SK-N-SH (cell line): ENCODE data around the gene AGL. TPM values are rescaled to one million over a fixed set of nuclear protein-coding genes. Genes with fewer than 3 reads are reported as not detected.

ENCODE experiments used
- CTCF ChIA-PET: fragments of 300-600, 350-600 bp; formaldehyde crosslinking; extraction: SDS; loops from one replicate; lab custom pipeline; 2021; lab: Yijun Ruan, JAX
- POLR2A ChIA-PET: fragments of 350-600 bp; sonication (Branson Sonifier 250); formaldehyde crosslinking; extraction: SDS; loops from one replicate; lab custom pipeline; 2020; ENCODE audit warnings: antibody characterized with exemption, inconsistent platforms; lab: Yijun Ruan, JAX
- DNase-seq: peaks from one replicate; pipeline ENCODE4 v3.0.0; 2012
- H2AFZ ChIP-seq: fragments of 200-600 bp; sonication (generic); 2 replicates; pipeline ENCODE4 v1.8.1; 2016; ENCODE audit warnings: antibody characterized with exemption, mild to moderate bottlenecking, low read depth
- H3F3A ChIP-seq: fragments of 200-600 bp; sonication (generic); replicated peaks from 2 replicates; pipeline ENCODE3; 2016; ENCODE audit warnings: antibody characterized with exemption, mild to moderate bottlenecking; ENCODE audit not compliant: insufficient read depth
- H3K27ac ChIP-seq, 2 experiments: fragments of 200-500 bp in 1 of 2; fragments of 200-600 bp in 1 of 2; sonication (Bioruptor generic) in 1 of 2; sonication (generic), shearing (Covaris generic) in 1 of 2; 2 replicates each; pipeline versions ENCODE4 v1.5.1 to v1.6.1; 2014 to 2016; ENCODE audit warnings: low read depth in 2 of 2, inconsistent platforms in 1 of 2, low read length in 1 of 2, mild to moderate bottlenecking in 1 of 2, mixed read lengths in 1 of 2
- H3K27me3 ChIP-seq: fragments of 200-600 bp; sonication (generic), shearing (Covaris generic); 2 replicates; pipeline ENCODE4 v1.6.1; 2016; ENCODE audit warnings: mixed run types; ENCODE audit not compliant: insufficient read depth
- H3K36me3 ChIP-seq, 2 experiments: fragments of 200-500 bp in 1 of 2; fragments of 200-600 bp in 1 of 2; sonication (Bioruptor generic) in 1 of 2; sonication (generic) in 1 of 2; replicated peaks in 1 of 2; 2 replicates each; pipeline versions ENCODE3 to v1.5.1; 2014 to 2016; ENCODE audit warnings: low read length in 1 of 2, mild to moderate bottlenecking in 1 of 2; ENCODE audit not compliant: insufficient read depth in 2 of 2, control insufficient read depth in 1 of 2
- H3K4me1 ChIP-seq, 2 experiments: fragments of 200-500 bp in 1 of 2; fragments of 200-600 bp in 1 of 2; sonication (Bioruptor generic) in 1 of 2; sonication (generic), shearing (Covaris generic) in 1 of 2; 2 replicates each; pipeline versions ENCODE4 v1.5.1 to v1.6.1; 2014 to 2016; ENCODE audit warnings: low read depth in 1 of 2, low read length in 1 of 2, mixed run types in 1 of 2; ENCODE audit not compliant: insufficient read depth in 2 of 2, control insufficient read depth in 1 of 2
- H3K4me2 ChIP-seq: fragments of 200-600 bp; sonication (generic), shearing (Covaris generic); 2 replicates; pipeline ENCODE4 v1.6.1; 2017; ENCODE audit warnings: mixed run types
- H3K4me3 ChIP-seq, 2 experiments: fragments of 200-500 bp in 1 of 2; fragments of 200-600 bp in 1 of 2; sonication (Bioruptor generic) in 1 of 2; sonication (generic), shearing (Covaris generic) in 1 of 2; 2 replicates each; pipeline versions ENCODE4 v1.5.1 to v1.8.1; 2014 to 2016; ENCODE audit warnings: low read depth in 2 of 2, inconsistent platforms in 1 of 2, low read length in 1 of 2, mild to moderate bottlenecking in 1 of 2, mixed read lengths in 1 of 2, moderate library complexity in 1 of 2
- H3K79me2 ChIP-seq: fragments of 200-600 bp; sonication (generic); 2 replicates; pipeline ENCODE4 v1.8.1; 2017; ENCODE audit warnings: mild to moderate bottlenecking; ENCODE audit not compliant: insufficient read depth
- H3K9ac ChIP-seq: fragments of 200-600 bp; sonication (generic); 2 replicates; pipeline ENCODE4 v1.6.1; 2017; ENCODE audit warnings: mixed run types
- H3K9me2 ChIP-seq: fragments of 200-600 bp; sonication (generic); 2 replicates; pipeline ENCODE4 v1.6.1; 2017; ENCODE audit warnings: mixed run types
- H3K9me3 ChIP-seq: fragments of 200-600 bp; sonication (generic); 2 replicates; pipeline ENCODE4 v1.6.1; 2017; ENCODE audit warnings: mixed run types, mild to moderate bottlenecking, moderate library complexity
- H4K20me1 ChIP-seq: fragments of 200-600 bp; sonication (generic); 2 replicates; pipeline ENCODE4 v1.6.1; 2017; ENCODE audit warnings: mild to moderate bottlenecking, mixed run types; ENCODE audit not compliant: insufficient read depth
- CHD2 ChIP-seq: fragments of 150-350 bp; IDR thresholded peaks from 2 replicates; pipeline ENCODE4 v1.6.1; 2018; ENCODE audit warnings: low read length; ENCODE audit not compliant: partially characterized antibody
- ELF1 ChIP-seq: IDR thresholded peaks from 2 replicates; pipeline ENCODE4 v1.4.0; 2012
- EZH2phosphoT487 ChIP-seq: fragments of 200-600 bp; sonication (generic); IDR thresholded peaks from 2 replicates; pipeline ENCODE4 v1.6.1; 2017; ENCODE audit warnings: low read depth, mixed run types, mild to moderate bottlenecking, antibody characterized with exemption, moderate library complexity, borderline replicate concordance
- FOXJ3 ChIP-seq: sonication (generic); formaldehyde crosslinking; IDR thresholded peaks from 2 replicates; pipeline ENCODE4 v1.5.1; 2020; ENCODE audit warnings: mild to moderate bottlenecking, missing genetic modification reagents
- GATA2 ChIP-seq: sonication (generic); formaldehyde crosslinking; IDR thresholded peaks from 2 replicates; pipeline ENCODE4 v1.5.0; 2020; ENCODE audit warnings: mild to moderate bottlenecking, missing genetic modification reagents
- IRF3 ChIP-seq: fragments of 150-350 bp; IDR thresholded peaks from 2 replicates; pipeline ENCODE4 v1.6.1; 2016; ENCODE audit warnings: mild to moderate bottlenecking, low read depth, low read length
- NFIC ChIP-seq: IDR thresholded peaks from 2 replicates; pipeline ENCODE4 v1.4.0; 2012; ENCODE audit warnings: borderline replicate concordance
- PBX3 ChIP-seq: IDR thresholded peaks from 2 replicates; pipeline ENCODE4; 2012
- RCOR1 ChIP-seq: fragments of 150-350 bp; IDR thresholded peaks from 2 replicates; pipeline ENCODE4 v1.6.1; 2017; ENCODE audit warnings: antibody characterized with exemption, low read length
- RFX5 ChIP-seq: IDR thresholded peaks from 2 replicates; pipeline ENCODE4 v1.6.1; 2012; ENCODE audit warnings: mild to moderate bottlenecking, improper control_type of control experiment, low read length
- SIN3A ChIP-seq: IDR thresholded peaks from 2 replicates; pipeline ENCODE4 v1.6.1; 2012; ENCODE audit warnings: low read depth, mild to moderate bottlenecking, low read length, moderate library complexity, borderline replicate concordance
- SMC3 ChIP-seq: IDR thresholded peaks from 2 replicates; pipeline ENCODE4 v1.6.1; 2012; ENCODE audit warnings: low read depth, low read length, improper control_type of control experiment
- TEAD4 ChIP-seq: IDR thresholded peaks from 2 replicates; pipeline ENCODE4 v1.4.0; 2012; ENCODE audit warnings: mild to moderate bottlenecking, borderline replicate concordance; ENCODE audit not compliant: insufficient read depth
- USF1 ChIP-seq: IDR thresholded peaks from 2 replicates; pipeline ENCODE4 v1.4.0; 2012; ENCODE audit warnings: low read depth, borderline replicate concordance
- USF2 ChIP-seq: fragments of 150-350 bp; IDR thresholded peaks from 2 replicates; pipeline ENCODE4 v1.6.1; 2017; ENCODE audit warnings: antibody characterized with exemption, low read length, low read depth, borderline replicate concordance
- YY1 ChIP-seq: IDR thresholded peaks from 2 replicates; pipeline ENCODE4 v1.4.0; 2012; ENCODE audit warnings: low read depth, mild to moderate bottlenecking
- ZBTB33 ChIP-seq: IDR thresholded peaks from 2 replicates; pipeline ENCODE4 v1.4.0; 2012; ENCODE audit warnings: low read depth, borderline replicate concordance
- WGBS: methylation state at CpG from one replicate; pipeline ENCODE4 v1.1.6; 2017; ENCODE audit warnings: low lambda C conversion rate; 5-methylcytosine and 5-hydroxymethylcytosine counted together
- polyA plus RNA-seq, 3 experiments: library from polyadenylated mRNA; depleted of rRNA; stranded (reverse); fragments of >200 nt; gene quantifications; 2 replicates each; pipeline ENCODE4 v1.2.3, GENCODE V29; 2012

AGL gene
- polyA plus RNA-seq, 1 of the 3 experiments (the other 2 are of a cell fraction), result 1.5 TPM

- DNase-seq, result no peak
- no peaks in the 10 kb centered on the region for H3K9me2 ChIP-seq
- H4K20me1 ChIP-seq, result no peaks in the 10 kb centered on the region
- no peak overlapping the region for H2AFZ ChIP-seq
- no peak overlapping the region for H3K27ac ChIP-seq
- no peaks in the 10 kb centered on the region; the same call in 1 of the 2 replicates for H3K27me3 ChIP-seq
- WGBS, result 78% methylated on average over 3 of the region's 3 CpGs
- ChIA-PET POLR2A (no interaction called here), CTCF (interaction anchor here (0.8 kb wide), 1 partner anchor 207 kb away, joined by 4 read pairs; no protein-coding TSS in a partner anchor)
- no peaks in the 10 kb centered on the region for H3K79me2 ChIP-seq
- no peak overlapping the region for H3K9ac ChIP-seq
- H3K4me2 ChIP-seq, result no peak overlapping the region
- TF ChIP-seq USF2 (no peak), YY1 (no peak), EZH2phosphoT487 (no peak), GATA2 (CRISPR knock-in tag) (no peak), ZBTB33 (no peak), RCOR1 (no peak), RFX5 (no peak), ELF1 (no peak), IRF3 (no peak), FOXJ3 (no peak)
- H3K4me3 ChIP-seq, result no peak overlapping the region
- no peaks in the 10 kb centered on the region for H3K36me3 ChIP-seq
- H3K9me3 ChIP-seq, result no peaks in the 10 kb centered on the region
- H3F3A ChIP-seq, result no peaks in the 10 kb centered on the region
- no peaks in the 10 kb centered on the region for H3K4me1 ChIP-seq
These were observed 32.0 kb upstream of the AGL start for GRCh38 chr1:99818063-99818699.

- H4K20me1 ChIP-seq, result no peaks in the 10 kb centered on the region
- TF ChIP-seq CHD2, result no peak
- TF ChIP-seq USF1, result no peak
- TF ChIP-seq SIN3A, result no peak
- no peak for TF ChIP-seq USF2
- TF ChIP-seq NFIC, result no peak
- no peak for TF ChIP-seq TEAD4
- TF ChIP-seq PBX3, result no peak
- TF ChIP-seq RFX5, result no peak
- TF ChIP-seq SMC3, result no peak
- TF ChIP-seq, all 33 proteins: peak for 0
- H3F3A ChIP-seq, result no peaks in the 10 kb centered on the region
- no peak overlapping the region for H3K4me2 ChIP-seq
- no peak overlapping the region for H3K9ac ChIP-seq
- no peaks in the 10 kb centered on the region for H3K9me3 ChIP-seq
- no peak overlapping the region for H2AFZ ChIP-seq
- no peak overlapping the region for H3K4me3 ChIP-seq
- CTCF ChIA-PET, result no interaction called here
- no peak overlapping the region for H3K27ac ChIP-seq
- no peaks in the 10 kb centered on the region for H3K9me2 ChIP-seq
- no peaks in the 10 kb centered on the region for H3K4me1 ChIP-seq
- no peak for DNase-seq
- 63% methylated on average over 4 of the region's 4 CpGs for WGBS
- H3K36me3 ChIP-seq, result no peaks in the 10 kb centered on the region
- H3K79me2 ChIP-seq, result no peaks in the 10 kb centered on the region
- POLR2A ChIA-PET, result no interaction called here
- no peaks in the 10 kb centered on the region; the same call in 1 of the 2 replicates for H3K27me3 ChIP-seq
These were observed 29.6 kb upstream of the AGL start for GRCh38 chr1:99820546-99820945.
